HepG2 (cell line): ENCODE data around the gene COL27A1.

Experiments
- EHMT2 ChIP-seq: fragments of 200-600 bp; sonication (generic); IDR thresholded peaks from 2 replicates; pipeline ENCODE4 v1.7.0; 2017; ENCODE audit warnings: antibody characterized with exemption, low read depth, low read length, borderline replicate concordance
- ETV6 ChIP-seq: sonication (generic); formaldehyde crosslinking; conservative IDR thresholded peaks from 2 replicates; pipeline ENCODE4 v1.4.0; 2020; ENCODE audit warnings: missing genetic modification reagents
- MYNN ChIP-seq: sonication (generic); formaldehyde crosslinking; IDR thresholded peaks from 2 replicates; pipeline ENCODE4 v1.4.0; 2020; ENCODE audit warnings: mild to moderate bottlenecking, low read depth, missing genetic modification reagents
- POLR2A ChIP-seq, 2 experiments: IDR thresholded peaks; 2 replicates each; pipeline ENCODE4 v1.6.1; 2011; ENCODE audit warnings: low read depth in 2 of 2, low read length in 2 of 2, mild to moderate bottlenecking in 1 of 2, moderate library complexity in 1 of 2; ENCODE audit not compliant: insufficient read depth in 1 of 2
- TAF1 ChIP-seq: sonication (generic); formaldehyde crosslinking; IDR thresholded peaks from 2 replicates; pipeline ENCODE4 v1.4.0; 2020; ENCODE audit warnings: missing genetic modification reagents
- U2AF2 ChIP-seq: fragments of 200-400 bp; formaldehyde crosslinking; IDR thresholded peaks from 2 replicates; pipeline ENCODE4 v1.6.1; 2017; ENCODE audit warnings: low read depth, mild to moderate bottlenecking, low read length
- ZNF773 ChIP-seq: sonication (generic); formaldehyde crosslinking; IDR thresholded peaks from 2 replicates; pipeline ENCODE4 v1.4.0; 2020; ENCODE audit warnings: missing genetic modification reagents, borderline replicate concordance
- TF ChIP-seq, protein P1 (sequence below), 2 experiments: IDR thresholded peaks; 2 replicates each; pipeline ENCODE4 v1.6.1; 2011 to 2012; ENCODE audit warnings: low read length in 2 of 2, borderline replicate concordance in 1 of 2, low read depth in 1 of 2, mild to moderate bottlenecking in 1 of 2, moderate library complexity in 1 of 2
- TF ChIP-seq, protein P2 (sequence below): sonication (generic); formaldehyde crosslinking; IDR thresholded peaks from 2 replicates; pipeline ENCODE4 v1.8.0; 2022; ENCODE audit warnings: missing genetic modification reagents, mild to moderate bottlenecking, borderline replicate concordance
- TF ChIP-seq, protein P3 (sequence below): sonication (generic); formaldehyde crosslinking; IDR thresholded peaks from 2 replicates; pipeline ENCODE4 v1.5.0; 2020; ENCODE audit warnings: mild to moderate bottlenecking, missing genetic modification reagents, moderate library complexity
- TF ChIP-seq, protein P4 (sequence below): sonication (generic); formaldehyde crosslinking; IDR thresholded peaks from 2 replicates; pipeline ENCODE4 v1.5.1; 2020; ENCODE audit warnings: missing genetic modification reagents, mild to moderate bottlenecking, borderline replicate concordance
- TF ChIP-seq, protein P5 (sequence below): sonication (generic); formaldehyde crosslinking; IDR thresholded peaks from 2 replicates; pipeline ENCODE4 v1.4.0; 2020; ENCODE audit warnings: mild to moderate bottlenecking, missing genetic modification reagents
- TF ChIP-seq, protein P6 (sequence below): sonication (generic); formaldehyde crosslinking; IDR thresholded peaks from 2 replicates; pipeline ENCODE4 v1.4.0; 2020; ENCODE audit warnings: missing genetic modification reagents

DNA sequence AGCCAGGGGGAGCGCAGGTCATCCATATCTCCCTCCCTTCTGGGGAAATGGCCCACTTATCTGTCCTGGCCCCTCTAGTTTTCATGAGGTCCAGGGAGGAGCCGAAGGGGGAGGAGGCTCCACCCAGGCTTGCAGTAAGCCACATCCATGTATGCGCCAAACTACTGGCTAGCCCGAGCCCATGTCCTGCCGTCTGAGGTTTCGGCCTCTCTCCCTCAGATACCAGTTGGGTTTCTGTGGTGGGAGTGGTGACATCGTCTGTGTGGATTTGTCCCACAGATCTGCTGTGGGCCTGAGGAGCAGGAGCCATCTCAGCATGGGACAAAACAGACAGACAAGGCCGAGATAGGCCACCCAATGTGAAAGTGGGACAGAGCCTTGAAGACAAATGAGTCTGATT lies 89.2 kb downstream of the COL27A1 start:
- TF ChIP-seq, protein P1, sequence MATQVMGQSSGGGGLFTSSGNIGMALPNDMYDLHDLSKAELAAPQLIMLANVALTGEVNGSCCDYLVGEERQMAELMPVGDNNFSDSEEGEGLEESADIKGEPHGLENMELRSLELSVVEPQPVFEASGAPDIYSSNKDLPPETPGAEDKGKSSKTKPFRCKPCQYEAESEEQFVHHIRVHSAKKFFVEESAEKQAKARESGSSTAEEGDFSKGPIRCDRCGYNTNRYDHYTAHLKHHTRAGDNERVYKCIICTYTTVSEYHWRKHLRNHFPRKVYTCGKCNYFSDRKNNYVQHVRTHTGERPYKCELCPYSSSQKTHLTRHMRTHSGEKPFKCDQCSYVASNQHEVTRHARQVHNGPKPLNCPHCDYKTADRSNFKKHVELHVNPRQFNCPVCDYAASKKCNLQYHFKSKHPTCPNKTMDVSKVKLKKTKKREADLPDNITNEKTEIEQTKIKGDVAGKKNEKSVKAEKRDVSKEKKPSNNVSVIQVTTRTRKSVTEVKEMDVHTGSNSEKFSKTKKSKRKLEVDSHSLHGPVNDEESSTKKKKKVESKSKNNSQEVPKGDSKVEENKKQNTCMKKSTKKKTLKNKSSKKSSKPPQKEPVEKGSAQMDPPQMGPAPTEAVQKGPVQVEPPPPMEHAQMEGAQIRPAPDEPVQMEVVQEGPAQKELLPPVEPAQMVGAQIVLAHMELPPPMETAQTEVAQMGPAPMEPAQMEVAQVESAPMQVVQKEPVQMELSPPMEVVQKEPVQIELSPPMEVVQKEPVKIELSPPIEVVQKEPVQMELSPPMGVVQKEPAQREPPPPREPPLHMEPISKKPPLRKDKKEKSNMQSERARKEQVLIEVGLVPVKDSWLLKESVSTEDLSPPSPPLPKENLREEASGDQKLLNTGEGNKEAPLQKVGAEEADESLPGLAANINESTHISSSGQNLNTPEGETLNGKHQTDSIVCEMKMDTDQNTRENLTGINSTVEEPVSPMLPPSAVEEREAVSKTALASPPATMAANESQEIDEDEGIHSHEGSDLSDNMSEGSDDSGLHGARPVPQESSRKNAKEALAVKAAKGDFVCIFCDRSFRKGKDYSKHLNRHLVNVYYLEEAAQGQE (IDR thresholded peaks at IDR 0.05; ENCODE audit: borderline replicate concordance in 1 of 2, low read depth in 1 of 2, low read length in 2 of 2), result no peak
- TF ChIP-seq, protein P2, sequence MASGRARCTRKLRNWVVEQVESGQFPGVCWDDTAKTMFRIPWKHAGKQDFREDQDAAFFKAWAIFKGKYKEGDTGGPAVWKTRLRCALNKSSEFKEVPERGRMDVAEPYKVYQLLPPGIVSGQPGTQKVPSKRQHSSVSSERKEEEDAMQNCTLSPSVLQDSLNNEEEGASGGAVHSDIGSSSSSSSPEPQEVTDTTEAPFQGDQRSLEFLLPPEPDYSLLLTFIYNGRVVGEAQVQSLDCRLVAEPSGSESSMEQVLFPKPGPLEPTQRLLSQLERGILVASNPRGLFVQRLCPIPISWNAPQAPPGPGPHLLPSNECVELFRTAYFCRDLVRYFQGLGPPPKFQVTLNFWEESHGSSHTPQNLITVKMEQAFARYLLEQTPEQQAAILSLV (CRISPR knock-in tag), result no peak
- TF ChIP-seq U2AF2, result no peak
- TF ChIP-seq ETV6 (CRISPR knock-in tag), result no peak
- TF ChIP-seq EHMT2, result no peak
- TF ChIP-seq, protein P3, sequence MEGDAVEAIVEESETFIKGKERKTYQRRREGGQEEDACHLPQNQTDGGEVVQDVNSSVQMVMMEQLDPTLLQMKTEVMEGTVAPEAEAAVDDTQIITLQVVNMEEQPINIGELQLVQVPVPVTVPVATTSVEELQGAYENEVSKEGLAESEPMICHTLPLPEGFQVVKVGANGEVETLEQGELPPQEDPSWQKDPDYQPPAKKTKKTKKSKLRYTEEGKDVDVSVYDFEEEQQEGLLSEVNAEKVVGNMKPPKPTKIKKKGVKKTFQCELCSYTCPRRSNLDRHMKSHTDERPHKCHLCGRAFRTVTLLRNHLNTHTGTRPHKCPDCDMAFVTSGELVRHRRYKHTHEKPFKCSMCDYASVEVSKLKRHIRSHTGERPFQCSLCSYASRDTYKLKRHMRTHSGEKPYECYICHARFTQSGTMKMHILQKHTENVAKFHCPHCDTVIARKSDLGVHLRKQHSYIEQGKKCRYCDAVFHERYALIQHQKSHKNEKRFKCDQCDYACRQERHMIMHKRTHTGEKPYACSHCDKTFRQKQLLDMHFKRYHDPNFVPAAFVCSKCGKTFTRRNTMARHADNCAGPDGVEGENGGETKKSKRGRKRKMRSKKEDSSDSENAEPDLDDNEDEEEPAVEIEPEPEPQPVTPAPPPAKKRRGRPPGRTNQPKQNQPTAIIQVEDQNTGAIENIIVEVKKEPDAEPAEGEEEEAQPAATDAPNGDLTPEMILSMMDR, result no peak
- TF ChIP-seq TAF1, result no peak
- TF ChIP-seq MYNN (CRISPR knock-in tag), result no peak
- TF ChIP-seq, protein P4, sequence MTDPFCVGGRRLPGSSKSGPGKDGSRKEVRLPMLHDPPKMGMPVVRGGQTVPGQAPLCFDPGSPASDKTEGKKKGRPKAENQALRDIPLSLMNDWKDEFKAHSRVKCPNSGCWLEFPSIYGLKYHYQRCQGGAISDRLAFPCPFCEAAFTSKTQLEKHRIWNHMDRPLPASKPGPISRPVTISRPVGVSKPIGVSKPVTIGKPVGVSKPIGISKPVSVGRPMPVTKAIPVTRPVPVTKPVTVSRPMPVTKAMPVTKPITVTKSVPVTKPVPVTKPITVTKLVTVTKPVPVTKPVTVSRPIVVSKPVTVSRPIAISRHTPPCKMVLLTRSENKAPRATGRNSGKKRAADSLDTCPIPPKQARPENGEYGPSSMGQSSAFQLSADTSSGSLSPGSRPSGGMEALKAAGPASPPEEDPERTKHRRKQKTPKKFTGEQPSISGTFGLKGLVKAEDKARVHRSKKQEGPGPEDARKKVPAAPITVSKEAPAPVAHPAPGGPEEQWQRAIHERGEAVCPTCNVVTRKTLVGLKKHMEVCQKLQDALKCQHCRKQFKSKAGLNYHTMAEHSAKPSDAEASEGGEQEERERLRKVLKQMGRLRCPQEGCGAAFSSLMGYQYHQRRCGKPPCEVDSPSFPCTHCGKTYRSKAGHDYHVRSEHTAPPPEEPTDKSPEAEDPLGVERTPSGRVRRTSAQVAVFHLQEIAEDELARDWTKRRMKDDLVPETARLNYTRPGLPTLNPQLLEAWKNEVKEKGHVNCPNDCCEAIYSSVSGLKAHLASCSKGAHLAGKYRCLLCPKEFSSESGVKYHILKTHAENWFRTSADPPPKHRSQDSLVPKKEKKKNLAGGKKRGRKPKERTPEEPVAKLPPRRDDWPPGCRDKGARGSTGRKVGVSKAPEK (CRISPR knock-in tag), result no peak
- 0 out of 4 replicates have a peak, but pooled peaks of 1 of the 2 experiments have one; percentile 20 for TF ChIP-seq POLR2A (IDR thresholded peaks at IDR 0.05; ENCODE audit: insufficient read depth in 1 of 2, low read depth in 2 of 2, low read length in 2 of 2)
- TF ChIP-seq, protein P5, sequence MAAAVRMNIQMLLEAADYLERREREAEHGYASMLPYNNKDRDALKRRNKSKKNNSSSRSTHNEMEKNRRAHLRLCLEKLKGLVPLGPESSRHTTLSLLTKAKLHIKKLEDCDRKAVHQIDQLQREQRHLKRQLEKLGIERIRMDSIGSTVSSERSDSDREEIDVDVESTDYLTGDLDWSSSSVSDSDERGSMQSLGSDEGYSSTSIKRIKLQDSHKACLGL (CRISPR knock-in tag), result no peak
- no peak for TF ChIP-seq ZNF773 (CRISPR knock-in tag)
- TF ChIP-seq, protein P6, sequence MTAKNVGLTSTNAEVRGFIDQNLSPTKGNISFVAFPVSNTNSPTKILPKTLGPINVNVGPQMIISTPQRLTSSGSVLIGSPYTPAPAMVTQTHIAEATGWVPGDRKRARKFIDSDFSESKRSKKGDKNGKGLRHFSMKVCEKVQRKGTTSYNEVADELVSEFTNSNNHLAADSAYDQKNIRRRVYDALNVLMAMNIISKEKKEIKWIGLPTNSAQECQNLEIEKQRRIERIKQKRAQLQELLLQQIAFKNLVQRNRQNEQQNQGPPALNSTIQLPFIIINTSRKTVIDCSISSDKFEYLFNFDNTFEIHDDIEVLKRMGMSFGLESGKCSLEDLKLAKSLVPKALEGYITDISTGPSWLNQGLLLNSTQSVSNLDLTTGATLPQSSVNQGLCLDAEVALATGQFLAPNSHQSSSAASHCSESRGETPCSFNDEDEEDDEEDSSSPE (CRISPR knock-in tag), result no peak
